Stimulated activated CD4-positive, alpha-beta T cell treated with anti-CD3 and anti-CD28 coated beads, Interleukin-1b, Interleukin-23, amount 100 ng/mL, for 1 hour (primary cell): ENCODE results near the gene CYB561A3.
A peak's percentile ranks its signal among the peaks of the same experiment; 100 is the strongest.
"Not testable (repeated sequence)": the region's sequence is repeated elsewhere in the genome, so short reads cannot be mapped to it uniquely, and the experiment has no call there.

Experiments
- DNase-seq, 2 donors: peaks; one replicate each; pipeline ENCODE4 v3.0.0-alpha.2; 2020; ENCODE audit warnings: low read depth in 2 of 2

CYB561A3 gene, protein sequence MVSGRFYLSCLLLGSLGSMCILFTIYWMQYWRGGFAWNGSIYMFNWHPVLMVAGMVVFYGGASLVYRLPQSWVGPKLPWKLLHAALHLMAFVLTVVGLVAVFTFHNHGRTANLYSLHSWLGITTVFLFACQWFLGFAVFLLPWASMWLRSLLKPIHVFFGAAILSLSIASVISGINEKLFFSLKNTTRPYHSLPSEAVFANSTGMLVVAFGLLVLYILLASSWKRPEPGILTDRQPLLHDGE

DNA sequence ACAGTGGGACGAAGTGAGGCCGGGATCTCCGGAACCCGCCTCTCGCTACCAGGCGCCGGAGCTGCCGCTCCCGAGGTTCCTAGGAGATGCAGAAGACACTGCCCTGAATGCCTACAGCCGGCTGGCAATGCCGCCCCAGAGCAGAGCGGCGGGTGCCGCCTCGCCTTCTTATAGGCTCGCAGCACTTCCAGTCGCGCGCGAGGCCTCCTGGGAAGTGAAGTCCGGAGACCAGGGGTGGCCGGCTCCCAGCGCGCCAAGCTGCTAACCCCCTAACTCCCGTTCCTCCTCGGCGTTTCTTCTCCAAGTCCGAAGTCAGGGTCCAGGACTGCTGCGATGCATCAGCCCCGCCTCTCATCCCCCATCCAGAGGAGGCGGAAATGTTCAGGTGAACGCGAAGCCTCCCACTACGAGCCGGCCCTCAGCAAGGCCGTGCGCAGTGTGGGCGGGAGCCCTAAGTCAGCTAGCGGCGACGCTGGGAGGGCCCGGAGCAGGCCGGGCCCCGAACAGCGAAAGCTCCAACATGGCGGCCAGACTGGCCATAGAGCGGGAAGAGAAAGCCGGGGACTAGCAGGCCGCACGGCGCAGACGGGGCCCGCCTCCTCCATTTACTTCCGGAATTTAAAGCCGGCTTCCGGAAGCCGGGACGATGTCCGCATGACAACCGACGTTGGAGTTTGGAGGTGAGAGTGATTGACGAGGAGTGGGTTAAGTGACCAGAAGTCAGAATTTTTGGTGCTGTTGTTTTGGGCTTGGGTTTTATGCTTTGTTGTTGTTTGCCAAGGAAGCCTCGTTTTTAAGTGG, at the start of gene CYB561A3, which contains the start of gene TMEM138:
Gene CYB561A3, minus strand, starts transcription at position 142 of the 801 bp plus-strand sequence. CDS start 5,169 bp downstream, outside the sequence.
Gene TMEM138, plus strand, starts transcription at position 634 of the 801 bp plus-strand sequence. CDS start 2,017 bp downstream, outside the sequence.
- DNase-seq, result peak; percentile 63 to 76

GRCh38 chr11:61406991-61407728, 45.5 kb upstream of the CYB561A3 start:
- no peak for DNase-seq

DNA sequence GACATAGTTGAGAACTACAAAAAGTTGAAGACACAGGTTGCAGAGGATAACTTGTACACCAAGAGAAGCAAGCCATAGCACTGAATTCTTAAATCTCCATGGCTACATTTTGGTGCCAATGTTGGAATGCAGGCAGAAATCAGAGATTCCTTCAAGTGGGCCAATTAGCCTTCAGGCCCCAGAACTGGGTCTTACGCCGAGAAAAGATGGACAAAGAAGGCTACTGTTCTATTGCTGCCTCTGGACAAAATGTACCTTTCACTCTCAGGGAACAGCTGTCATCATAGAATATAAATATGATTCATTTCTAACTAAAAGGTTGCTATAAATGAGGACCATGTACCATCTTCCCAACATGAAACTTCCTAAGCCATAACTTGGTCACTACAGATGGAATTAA, 44.4 kb upstream of the CYB561A3 start:
- no peak for DNase-seq

DNA sequence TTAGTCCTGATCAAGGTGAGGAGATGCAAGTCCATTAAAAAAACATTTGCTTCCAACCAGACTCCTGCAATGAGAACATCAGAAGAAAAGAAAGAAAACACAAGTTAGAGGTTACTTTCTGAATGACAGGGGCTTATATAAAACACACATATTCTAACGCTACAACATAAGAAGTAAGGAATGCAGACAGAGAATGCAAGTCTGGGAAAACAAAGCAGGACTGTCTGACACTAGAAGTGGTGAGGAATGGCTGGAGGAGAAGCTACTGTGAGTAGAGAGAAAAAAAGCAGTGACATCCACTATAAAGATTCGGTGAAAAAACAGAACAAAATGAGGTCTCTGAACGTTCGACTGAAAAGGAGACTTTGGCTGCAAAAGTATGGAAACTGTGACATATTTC, 43.0 kb upstream of the CYB561A3 start:
- DNase-seq, result no peak

DNA sequence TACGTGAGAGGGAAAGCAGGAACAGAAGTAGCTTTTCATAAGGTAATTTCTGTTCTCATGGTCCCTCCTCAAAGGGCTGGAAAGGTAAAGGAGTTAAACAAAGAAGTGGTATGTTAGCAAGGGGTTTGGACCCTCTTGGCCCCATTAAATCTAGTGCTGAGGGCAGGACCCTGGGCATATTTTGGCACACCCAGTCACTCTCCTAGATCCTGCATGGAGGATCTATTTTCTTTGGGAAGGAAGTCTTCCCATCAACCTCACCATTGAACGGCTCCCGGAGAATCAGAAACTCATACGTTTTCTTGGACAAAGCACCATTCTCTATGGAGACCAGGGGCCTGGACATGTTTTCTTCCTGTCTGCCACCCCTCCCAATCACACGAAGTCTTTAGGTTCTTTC, 42.4 kb upstream of the CYB561A3 start:
- no peak for DNase-seq

DNA sequence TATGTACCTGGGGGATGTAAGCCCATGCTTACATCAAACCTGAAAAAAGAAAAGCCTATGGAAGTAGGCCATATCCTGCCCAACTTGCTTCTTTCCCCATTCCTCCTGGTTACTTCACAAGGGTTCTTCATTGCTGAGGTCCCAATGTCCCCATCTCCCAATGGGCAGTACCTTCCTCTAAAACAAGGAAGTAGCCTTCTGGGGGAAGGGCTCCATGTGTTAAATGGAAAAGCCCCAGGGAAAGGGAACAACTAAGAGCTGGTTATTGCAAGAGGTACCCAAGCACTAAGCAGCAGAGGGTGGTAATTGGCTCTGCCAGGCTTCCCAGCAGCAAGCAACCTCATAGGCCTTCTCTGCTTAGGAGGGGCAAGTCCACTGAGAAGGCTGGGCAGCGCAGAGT, 42.0 kb upstream of the CYB561A3 start:
- DNase-seq, result no peak

DNA sequence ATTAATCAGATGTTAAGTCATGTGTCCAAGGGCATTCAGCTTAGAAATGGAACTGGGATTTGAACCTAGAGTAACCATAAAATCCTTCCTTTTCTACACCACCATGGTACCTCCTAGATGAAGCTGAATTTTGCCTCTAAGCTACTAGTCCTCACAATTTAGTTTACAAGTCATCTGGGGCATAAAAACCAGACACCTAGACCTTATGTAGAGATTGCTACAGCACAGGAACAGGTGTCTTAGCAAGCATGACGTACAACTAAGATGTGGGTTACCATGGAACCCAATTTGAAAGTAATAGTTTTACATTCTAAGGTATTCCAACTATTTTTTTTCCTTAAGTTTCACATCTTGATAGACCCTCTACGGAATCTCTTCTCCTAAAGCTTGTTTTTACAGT, 39.9 kb upstream of the CYB561A3 start:
- no peak for DNase-seq

- no peak for DNase-seq
Measured at GRCh38 chr11:61401173-61401572, 39.5 kb upstream of the CYB561A3 start.

- no peak for DNase-seq
Measured at GRCh38 chr11:61392981-61393595, 31.4 kb upstream of the CYB561A3 start.

DNA sequence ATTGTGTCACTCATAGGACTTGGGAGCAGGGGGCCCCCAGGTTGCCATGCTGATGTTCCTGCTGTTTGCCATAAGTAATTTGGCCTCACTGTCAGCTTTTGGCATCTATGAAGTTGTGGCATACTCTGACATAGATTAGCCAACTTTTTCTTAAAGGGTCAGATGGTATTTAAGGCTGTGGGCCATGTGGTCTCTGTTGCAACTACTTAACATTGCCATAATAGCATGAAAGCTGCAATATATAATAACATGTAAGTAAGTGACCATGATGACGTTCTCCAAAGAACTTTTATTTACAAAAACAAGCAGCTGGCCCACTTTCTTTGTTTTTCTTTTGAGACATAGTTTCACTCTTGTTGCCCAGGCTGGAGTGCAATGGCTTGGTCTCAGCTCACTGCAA, 28.5 kb upstream of the CYB561A3 start:
- DNase-seq, result no peak

DNA sequence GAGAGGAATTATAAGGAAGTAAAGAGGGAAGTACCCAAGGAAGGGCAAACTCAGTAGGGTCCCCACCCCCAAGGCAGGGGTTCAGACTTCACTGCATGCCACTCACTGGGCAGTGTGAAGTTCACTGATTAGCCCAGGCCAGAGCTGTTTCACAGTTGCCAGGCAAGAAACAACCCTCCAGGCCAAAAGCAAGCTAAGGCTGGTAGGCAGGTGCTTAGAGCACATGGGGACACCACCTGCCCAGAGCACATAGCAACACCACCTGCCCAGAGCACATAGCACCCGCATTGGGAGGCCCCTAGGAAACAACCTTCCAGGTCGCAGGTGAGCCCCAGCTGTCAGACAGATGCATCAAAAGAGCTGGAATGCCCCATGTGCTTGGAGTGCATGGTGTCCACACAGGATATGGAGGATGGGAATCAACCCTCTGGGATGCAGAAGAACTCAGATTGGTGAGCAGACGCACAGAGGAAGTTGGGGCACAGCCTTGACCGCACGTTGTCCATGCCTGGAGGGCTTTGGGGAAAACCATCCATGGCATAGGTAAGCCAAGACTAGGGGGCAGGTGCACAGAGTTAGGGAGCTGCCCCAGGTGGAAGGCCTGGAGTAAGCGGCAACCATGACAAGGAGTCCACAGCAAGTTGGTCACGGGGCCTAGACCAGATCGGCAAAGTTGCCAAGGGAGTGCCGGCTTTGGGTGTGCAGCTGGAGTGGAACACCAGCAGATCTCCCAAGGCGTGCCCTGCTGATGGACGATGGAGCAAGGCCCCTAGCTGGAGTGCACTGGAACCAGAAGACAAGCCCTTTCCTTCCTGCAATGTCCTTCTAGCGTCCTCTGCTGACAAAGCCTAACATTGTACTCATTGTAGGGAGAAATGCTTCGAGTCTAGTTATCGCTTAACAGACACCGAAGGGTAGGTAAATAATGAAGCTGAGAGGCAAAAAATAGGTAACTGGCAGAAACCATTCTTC, 22.9 kb upstream of the CYB561A3 start:
- DNase-seq, result no peak

- DNase-seq, result not testable (repeated sequence)
Measured at GRCh38 chr11:61383859-61384258, 22.2 kb upstream of the CYB561A3 start.

- no peak for DNase-seq
Measured at GRCh38 chr11:61380884-61381283, 19.2 kb upstream of the CYB561A3 start.

- no peak for DNase-seq
Measured at GRCh38 chr11:61378713-61379313, 17.1 kb upstream of the CYB561A3 start.

DNA sequence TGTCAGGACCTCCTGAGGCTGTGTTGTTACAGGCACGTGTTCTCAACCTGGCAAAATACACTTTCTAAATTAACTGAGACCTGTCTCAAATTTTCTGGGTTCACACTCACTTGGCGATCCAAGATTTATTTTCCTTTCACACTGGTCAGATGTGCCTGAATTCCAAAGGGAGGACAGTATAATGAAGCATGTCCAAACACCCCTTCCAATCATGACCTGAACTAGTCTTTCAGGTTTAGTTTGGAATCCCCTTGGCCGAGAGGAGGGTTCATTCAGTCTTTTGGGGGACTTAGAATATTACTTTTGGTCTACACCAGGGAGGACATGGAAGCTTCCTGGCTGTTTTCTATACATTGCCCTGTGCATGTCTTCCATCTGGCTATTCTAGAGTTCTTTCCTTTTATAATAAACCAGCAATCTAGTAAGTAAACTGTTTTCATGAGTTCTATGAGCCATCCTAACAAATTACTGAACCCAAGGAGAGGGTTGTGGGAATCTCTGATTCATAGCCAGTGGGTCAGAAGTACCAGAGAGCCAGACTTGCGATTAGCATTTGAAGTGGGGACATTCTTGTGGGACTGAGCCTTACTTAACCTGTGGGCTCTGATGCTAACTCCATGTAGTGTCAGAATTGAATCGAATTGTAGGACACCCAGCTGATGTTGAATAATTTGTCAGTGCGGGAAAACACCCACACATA, 15.9 kb upstream of the CYB561A3 start:
- no peak for DNase-seq

DNA sequence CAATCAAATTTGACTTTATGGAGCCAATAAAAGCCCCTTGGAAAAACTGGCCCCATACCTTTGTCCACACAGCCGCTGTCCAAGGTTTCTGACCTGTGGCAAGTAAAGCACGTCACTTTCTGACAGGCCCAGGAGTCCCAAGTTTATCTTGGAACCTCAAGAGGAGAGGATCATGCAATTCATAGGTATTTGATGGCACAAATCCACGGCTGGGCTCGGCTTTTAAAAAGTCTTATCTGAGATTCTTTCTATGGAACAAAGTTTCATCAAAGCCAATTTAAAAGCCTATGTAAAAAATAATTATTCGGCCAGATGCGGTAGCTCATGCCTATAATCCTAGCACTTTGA, 14.1 kb upstream of the CYB561A3 start:
- DNase-seq, result no peak

DNA sequence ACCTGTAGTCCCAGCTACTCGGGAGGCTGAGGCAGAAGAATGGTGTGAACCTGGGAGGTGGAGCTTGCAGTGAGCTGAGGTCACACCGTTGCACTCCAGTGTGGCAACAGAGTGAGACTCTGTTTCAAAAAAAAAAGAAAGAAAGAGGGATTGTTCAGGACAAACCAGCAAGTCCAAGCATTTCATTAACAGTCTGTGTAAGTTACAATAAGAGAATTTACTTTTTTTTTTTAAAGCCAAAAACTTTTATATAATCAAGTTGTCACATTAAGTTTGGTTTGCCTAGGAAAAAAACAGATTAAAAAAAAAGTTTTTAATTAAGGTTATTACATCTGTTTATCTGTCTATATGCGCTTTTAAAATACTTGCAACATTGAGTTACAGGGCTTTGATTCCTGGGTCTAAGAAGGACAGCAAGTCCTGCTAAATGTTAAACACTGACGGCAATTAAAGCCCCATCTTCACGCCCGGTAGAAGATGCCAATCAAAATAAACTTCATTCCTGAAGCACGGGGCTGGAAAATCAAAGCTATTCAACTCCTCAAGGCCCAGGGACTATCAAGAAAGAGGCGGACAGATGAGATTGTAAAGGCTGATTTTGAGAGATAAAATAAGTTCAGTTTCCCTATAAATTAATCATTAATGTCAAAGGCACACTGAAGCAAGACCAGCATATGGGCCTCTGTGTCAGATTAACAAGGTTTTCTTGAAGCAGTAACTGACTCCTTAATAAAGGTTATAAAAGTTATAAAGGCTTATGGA, 11.2 kb upstream of the CYB561A3 start:
- no peak for DNase-seq

DNA sequence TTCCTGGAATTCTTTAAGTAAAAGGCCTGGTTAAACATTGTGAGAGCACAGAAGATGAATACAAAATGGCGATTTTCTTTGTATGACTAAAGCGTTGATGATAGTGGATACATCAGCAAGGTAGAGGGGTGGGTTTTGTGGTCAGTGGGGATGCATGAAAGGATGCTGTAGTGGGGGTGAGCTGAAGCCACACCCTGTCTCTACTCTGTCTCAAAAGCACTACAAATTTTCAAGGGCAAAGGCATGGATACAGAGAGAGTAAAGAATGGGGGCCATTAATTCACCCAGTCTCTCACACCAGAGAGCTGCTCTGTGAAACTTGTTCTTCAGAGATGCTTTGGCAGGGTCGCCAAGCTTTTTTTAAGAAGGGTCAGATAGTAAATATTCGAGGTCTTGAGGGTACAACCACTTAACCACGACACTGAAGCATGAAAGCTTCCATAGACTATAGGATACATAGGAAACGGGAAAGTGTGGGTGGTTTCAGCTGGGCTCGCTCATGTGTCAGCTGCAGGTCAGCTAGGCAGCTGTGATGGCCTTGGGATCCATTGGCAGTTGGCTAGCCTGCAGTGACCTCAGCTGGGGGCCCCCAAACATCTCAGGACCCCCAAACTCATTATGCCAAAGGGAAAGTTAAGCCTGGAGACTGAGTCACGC, 8.8 kb upstream of the CYB561A3 start:
- no peak for DNase-seq
